ENCODE results near the gene PTH1R.

Gene PTH1R

DNA sequence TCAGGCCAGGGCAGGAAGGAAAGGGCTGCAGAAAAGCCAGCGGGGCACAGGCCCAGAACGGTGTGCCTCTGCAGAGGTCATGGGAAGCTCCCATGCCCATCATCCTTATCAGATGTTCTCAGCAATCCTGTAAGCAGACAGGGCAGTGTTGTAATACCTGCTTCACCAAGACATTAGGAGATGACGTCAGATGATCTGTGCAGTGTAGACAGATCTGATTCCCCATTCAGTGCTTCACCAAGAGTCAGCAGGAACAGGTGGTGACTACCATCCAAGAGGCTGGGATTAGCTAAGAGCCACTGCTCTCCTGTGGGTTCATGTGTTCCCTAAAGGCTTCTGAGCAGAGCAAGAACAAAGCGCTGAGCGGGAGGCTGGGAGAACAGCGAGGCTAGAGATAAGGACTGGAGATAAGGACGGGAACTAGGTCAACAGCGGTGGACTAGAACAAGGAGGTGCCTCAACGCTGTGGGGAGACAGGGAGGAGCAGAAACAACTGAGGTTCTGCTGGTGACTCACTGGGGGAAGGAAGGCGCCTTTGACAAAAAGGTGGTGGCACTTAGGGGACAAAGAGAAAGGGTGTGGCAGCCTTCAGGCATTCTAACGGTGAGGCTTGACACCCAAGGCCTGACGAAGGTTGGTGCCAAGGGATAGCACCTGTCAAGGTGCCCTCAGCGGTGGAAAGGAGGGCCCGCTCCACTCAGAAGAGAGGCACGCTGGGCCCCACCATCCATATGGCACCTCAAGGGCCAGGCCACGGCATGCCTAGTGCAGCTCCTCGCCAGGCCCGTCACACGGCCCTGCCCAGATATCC is 70.7 kb downstream of the PTH1R start:
- H3K4me3 ChIP-seq (ENCODE audit: control insufficient read depth, low read depth, low read length) = no peak overlapping the region
- TF ChIP-seq, protein P1, sequence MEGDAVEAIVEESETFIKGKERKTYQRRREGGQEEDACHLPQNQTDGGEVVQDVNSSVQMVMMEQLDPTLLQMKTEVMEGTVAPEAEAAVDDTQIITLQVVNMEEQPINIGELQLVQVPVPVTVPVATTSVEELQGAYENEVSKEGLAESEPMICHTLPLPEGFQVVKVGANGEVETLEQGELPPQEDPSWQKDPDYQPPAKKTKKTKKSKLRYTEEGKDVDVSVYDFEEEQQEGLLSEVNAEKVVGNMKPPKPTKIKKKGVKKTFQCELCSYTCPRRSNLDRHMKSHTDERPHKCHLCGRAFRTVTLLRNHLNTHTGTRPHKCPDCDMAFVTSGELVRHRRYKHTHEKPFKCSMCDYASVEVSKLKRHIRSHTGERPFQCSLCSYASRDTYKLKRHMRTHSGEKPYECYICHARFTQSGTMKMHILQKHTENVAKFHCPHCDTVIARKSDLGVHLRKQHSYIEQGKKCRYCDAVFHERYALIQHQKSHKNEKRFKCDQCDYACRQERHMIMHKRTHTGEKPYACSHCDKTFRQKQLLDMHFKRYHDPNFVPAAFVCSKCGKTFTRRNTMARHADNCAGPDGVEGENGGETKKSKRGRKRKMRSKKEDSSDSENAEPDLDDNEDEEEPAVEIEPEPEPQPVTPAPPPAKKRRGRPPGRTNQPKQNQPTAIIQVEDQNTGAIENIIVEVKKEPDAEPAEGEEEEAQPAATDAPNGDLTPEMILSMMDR (conservative IDR thresholded peaks at IDR 0.05; ENCODE audit: control insufficient read depth, insufficient read depth, low read depth, low read length) = no peak
- DNase-seq (ENCODE audit: low read depth) = peak; percentile 36

DNA sequence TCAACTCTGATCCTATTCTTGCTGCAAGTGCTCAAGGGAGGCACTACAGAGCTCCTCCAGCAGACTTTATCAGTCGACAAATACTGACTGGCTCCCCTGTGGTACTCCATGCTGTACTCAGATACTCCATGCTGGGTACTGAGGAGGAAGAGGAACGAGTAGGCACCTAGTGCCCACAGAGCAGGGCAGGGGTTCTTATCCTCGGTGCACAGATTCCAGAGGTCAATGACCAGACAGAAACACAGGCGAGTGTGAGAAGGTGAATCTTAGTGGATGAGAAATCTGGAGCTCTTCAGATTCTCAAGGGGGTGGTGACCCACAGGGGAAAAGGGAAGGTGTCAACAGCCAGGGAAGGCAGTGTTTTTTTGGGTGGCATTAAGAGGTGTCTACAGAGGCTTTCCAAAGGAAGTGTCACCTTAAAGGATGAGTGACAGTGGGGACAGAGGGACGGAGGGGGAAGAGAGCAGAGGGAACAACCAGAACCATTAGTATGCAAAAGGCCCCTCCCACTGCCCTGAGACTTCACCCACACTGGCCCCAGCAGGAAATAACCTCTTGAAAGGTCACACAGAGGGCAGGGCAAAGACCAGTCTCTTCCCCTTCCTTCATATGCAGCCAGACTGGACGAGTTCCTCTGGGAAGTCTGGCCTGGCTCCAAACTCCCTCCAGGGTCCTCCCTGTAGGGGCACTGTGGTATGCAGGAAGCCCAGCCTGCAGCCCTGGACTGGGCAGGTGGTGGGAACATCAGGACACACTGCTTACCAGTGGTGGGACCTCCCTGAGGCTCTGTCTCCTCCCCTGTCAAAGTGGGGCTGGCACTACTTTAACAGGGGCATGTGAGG is 71.5 kb downstream of the PTH1R start:
- no peak overlapping the region for H3K4me3 ChIP-seq (ENCODE audit: control insufficient read depth, low read depth, low read length)
- no peak for DNase-seq (ENCODE audit: low read depth)
- TF ChIP-seq, protein P1 (conservative IDR thresholded peaks at IDR 0.05; ENCODE audit: control insufficient read depth, insufficient read depth, low read depth, low read length) = no peak

GRCh38 chr3:46950177-46950576 is 72.7 kb downstream of the PTH1R start:
- DNase-seq (ENCODE audit: low read depth) = no peak
- TF ChIP-seq, protein P1 (conservative IDR thresholded peaks at IDR 0.05; ENCODE audit: control insufficient read depth, insufficient read depth, low read depth, low read length) = no peak
- H3K4me3 ChIP-seq (ENCODE audit: control insufficient read depth, low read depth, low read length) = no peak overlapping the region

DNA sequence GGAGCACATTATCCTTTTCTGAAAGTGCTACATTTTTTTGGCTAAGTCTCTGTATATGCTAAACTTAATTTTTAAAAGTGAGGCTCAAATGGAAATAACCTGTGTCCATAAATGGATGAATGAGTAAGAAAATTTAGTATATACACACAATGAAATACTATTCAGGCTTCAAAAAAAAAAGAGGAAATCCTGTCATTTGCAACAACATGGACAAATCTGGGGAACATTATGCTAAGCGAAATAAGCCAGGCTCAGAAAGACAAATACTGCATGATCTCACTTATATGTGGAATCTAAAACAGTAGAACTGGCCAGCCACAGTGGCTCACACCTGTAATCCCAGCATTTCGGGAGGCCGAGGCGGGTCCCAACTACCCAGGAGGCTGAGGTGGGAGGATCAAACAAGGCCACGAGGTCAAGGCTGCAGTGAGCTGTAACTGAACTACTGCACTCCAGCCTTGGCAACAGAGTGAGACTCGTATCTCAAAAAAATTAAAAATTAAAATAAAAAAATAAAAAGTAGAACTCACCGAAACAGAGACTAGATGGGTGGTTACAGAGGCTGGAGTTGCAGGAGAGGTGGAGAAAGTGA is 73.2 kb downstream of the PTH1R start:
- no peak overlapping the region for H3K4me3 ChIP-seq (ENCODE audit: control insufficient read depth, low read depth, low read length)
- TF ChIP-seq, protein P1 (conservative IDR thresholded peaks at IDR 0.05; ENCODE audit: control insufficient read depth, insufficient read depth, low read depth, low read length) = no peak
- DNase-seq (ENCODE audit: low read depth) = no peak

- no peak overlapping the region for H3K4me3 ChIP-seq (ENCODE audit: control insufficient read depth, low read depth, low read length)
- no peak for DNase-seq (ENCODE audit: low read depth)
- TF ChIP-seq, protein P1 (conservative IDR thresholded peaks at IDR 0.05; ENCODE audit: control insufficient read depth, insufficient read depth, low read depth, low read length) = no peak
Observed at GRCh38 chr3:46952813-46953212, 75.3 kb downstream of the PTH1R start.

All from fibroblast of mammary gland (primary cell).